Glomerular visceral epithelial cell (primary cell): ENCODE results near the gene BZW2.

Experiments used
- DNase-seq: peaks from one replicate; pipeline ENCODE4 v3.0.0-alpha.2; 2016; ENCODE audit errors: extremely low spot score

BZW2 gene

DNA sequence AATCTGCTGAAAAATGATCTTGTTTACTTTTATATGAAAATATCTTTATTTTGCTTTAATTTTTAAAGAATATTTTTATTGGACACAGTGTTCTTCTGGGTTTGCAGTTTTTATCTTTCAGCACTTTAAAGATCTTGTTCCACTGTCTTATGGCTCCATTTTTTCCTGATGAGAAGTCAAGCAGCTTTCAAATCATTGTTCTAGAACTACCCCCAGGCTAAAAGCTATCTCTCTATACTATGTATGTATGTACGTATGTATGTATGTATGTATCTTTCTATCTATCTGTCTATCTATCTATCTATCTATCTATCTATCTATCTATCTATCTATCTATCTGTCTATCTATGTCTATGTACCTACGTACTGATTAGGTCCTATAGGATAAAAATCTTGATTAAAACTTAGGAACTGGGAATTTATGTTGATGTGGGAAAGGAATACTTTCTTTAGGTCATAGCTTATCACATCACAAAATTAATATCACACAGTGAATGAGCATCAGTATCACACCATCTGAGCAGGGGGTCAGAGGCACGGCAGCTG lies 72.2 kb downstream of the BZW2 start:
- DNase-seq: no peak

DNA sequence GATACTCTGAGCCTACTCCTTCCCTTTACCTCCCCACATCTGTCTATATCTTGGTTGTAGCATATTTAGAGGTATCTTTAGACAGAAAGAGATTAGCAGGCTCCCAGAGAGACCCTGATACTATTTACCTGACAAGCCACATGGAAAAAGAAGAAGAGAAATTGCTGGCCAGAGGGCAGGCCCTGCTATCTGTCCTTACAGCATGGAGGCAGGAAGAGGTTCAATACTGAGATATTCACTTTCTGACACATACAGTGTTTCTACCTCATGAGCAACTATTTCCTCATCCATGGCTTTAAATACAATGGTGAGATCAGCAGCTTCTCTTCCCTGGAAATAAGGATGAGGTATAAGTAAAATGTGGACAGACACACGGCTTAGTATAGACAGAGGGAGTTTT lies 73.7 kb downstream of the BZW2 start:
- DNase-seq: no peak

DNA sequence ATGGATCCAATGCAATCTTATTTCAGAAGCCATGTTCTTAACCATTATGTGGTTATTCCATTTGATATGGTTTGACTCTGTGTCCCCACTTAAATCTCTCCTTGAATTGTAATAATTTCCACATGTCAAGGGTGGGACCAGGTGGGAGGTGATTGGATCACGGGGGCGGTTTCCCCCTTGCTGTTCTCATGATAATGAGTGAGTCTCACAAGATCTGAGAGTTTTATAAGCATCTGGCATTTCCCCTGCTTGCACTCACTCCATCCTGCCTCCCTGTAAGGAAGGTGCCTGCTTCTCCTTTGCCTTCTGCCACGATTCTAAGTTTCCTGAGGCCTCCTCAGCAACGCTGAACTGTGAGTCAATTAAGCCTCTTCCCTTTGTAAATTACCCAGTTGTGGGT lies 75.6 kb downstream of the BZW2 start:
- no peak for DNase-seq

GRCh38 chr7:16724344-16724743 lies 78.4 kb downstream of the BZW2 start:
- DNase-seq: no peak

DNA sequence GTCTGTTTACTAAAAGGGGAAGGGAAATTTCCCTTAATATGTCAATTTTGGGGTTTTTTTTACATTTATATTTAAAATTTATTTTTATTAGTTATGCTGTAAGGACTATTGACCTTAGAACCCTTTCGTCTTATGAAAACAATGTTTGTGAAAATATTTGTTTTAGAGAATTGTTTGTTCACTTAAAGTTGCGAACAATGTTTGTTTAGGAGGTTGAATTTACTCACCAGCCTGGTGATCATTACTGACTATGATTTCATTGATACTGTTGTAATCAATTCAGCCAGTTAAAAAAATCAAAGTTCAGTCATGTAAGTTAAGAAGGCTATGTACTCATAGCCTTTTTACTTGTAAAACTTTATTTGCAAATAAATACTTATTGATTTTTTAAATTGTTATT lies 80.2 kb downstream of the BZW2 start:
- no peak for DNase-seq

- no peak for DNase-seq
Observed at GRCh38 chr7:16727736-16728135, 81.8 kb downstream of the BZW2 start.

DNA sequence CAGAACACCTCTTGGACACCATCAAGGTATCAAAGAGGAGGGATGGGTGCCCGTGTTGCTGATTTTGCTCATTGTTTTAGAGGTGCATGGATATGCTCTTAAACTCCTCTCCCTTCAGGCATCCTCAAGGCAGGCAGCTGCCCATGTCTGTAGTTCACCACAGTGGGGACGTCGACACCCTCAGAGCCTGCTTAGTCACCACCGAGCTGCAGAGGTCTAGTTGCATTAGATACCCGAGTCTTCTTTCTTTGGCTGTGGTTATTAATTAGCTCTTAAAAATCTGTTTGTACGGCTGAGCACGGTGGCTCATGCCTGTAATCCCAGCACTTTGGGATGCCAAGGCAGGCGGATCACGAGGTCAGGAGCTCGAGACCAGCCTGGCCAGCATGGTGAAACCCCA lies 82.8 kb downstream of the BZW2 start:
- DNase-seq: peak; percentile 29

GRCh38 chr7:16729541-16729940 lies 83.6 kb downstream of the BZW2 start:
- no peak for DNase-seq

DNA sequence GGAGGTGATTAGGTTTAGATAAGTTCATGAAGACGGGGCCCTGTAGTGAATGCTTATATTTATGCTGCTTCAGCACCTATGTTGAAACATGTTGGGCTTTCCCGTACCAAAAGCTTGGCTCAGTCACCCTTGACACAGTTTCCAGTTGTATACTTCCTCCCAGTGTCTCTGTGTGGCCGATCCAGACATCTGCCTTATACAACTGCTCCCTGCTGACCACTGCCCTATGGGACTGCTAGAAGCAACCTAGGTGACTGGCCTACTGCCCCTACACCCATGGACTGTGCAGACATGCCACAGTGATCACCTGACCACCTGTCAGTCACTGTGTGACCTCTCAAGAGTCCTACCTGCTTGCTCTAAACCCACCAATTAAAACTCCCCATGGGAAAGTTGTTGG lies 85.0 kb downstream of the BZW2 start:
- DNase-seq: no peak

- no peak for DNase-seq
Observed at GRCh38 chr7:16732828-16733227, 86.8 kb downstream of the BZW2 start.

DNA sequence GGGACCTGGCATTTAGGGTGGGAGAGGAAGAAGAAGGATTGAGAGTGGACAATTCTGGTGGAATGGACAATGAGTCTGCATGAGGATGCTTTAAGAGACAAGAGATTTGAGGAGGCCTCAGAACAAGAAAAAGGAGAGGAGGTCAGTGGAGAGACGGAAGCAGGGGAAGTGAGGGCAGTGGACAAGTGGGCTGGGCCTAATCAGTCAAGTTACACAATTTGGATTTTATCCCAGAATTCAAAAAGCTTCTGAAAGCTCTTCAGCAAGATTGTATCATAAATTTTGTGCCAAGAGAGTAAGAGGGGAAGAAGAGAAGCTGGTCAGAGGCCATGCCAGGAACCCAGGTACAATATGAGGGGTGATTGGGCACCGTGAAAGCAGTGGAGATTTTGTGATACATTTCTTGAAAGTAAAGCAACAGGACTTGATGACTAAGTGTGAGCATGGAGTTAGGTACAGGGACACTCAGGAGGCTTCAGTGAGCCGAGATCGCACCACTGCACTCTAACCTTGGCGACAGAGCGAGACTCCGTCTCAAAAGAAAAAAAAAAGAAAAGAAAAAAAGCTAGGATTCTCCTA lies 88.3 kb downstream of the BZW2 start:
- DNase-seq: no peak

GRCh38 chr7:16735020-16735419 lies 89.0 kb downstream of the BZW2 start:
- no peak for DNase-seq

GRCh38 chr7:16738011-16738688 lies 92.2 kb downstream of the BZW2 start:
- DNase-seq: no peak

DNA sequence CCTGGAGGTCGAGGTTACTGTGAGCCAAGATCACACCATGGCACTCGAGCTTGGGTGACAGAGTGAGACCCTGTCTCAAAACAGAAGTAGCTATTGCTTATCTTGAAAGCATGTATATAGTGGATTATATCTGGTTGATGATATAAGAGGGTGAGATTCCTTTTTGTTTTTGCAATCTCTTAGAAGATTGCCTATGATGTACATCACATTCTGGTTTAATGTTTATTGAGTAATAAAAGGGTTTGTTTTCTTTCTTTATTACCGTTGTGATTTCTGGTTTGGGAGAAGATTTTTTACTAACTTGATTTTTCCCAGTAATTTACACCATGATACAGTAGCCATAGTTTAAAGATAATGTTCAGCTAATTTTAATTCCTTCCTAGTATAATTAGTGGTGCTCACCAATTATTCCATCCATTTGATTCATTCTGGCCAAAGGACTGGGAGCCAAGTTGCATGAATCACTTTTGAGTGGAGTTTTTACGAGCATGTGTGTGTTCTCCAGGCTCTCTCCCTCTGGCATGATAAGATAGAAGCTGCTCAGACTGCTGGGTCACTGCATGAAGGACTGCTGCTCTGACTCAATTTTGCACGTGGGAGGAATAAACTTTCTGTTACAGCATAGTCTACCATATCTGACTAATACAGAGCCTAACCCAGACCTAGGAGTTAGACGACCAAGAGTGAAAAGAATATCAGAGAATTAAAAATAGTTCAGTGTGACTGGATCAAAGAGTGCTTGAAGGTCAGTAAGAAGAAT lies 94.1 kb downstream of the BZW2 start:
- peak; percentile 64 for DNase-seq

GRCh38 chr7:16740623-16740953 lies 94.6 kb downstream of the BZW2 start:
- no peak for DNase-seq

GRCh38 chr7:16740996-16741395 lies 95.0 kb downstream of the BZW2 start:
- DNase-seq: no peak

DNA sequence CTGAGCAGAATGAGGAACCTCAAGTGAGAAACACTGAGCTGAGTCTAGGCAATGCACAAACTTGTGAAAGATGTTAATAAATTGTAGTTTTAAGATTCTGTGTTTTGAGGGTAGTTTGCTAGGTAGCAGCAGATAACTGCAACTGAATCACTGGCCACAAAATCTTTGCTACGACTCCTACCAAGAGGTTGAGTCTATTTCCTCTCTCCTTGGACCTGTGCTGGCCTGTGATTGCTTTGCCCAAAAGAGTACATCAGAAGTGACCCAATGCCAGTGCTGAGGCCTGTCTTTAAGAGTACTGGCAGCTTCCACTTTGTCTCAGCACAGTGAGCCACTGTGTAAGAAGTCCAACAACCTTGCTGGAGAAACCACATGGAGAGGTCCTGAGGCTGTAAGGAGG lies 95.7 kb downstream of the BZW2 start:
- DNase-seq: no peak

GRCh38 chr7:16742547-16742946 lies 96.6 kb downstream of the BZW2 start:
- DNase-seq: no peak

GRCh38 chr7:16743236-16743635 lies 97.3 kb downstream of the BZW2 start:
- DNase-seq: no peak

GRCh38 chr7:16744518-16745250 lies 98.7 kb downstream of the BZW2 start:
- no peak for DNase-seq

- DNase-seq: no peak
Observed at GRCh38 chr7:16745645-16746044, 99.7 kb downstream of the BZW2 start.

- DNase-seq: no peak
Observed at GRCh38 chr7:16747102-16747501, 101.1 kb downstream of the BZW2 start.
